Lung (tissue), 12 donors: Measurements from ENCODE around the gene NOP56. TPM values are rescaled to one million over a fixed set of nuclear protein-coding genes. Genes with fewer than 3 reads are reported as not detected.

Source experiments
- ATAC-seq: fragments of 200-7000 bp; cut with Tn5 transposase; one replicate; pipeline ENCODE4 v1.9.1; 2020; ENCODE audit warnings: moderate number of reproducible peaks; ENCODE audit not compliant: insufficient read depth, low FRiP score
- DNase-seq, 3 donors: peaks; one replicate each; pipeline ENCODE4 v3.0.0-alpha.2; 2013 to 2017
- H3K27ac ChIP-seq, 2 donors: one replicate each; pipeline ENCODE4 v1.5.1; 2013; ENCODE audit warnings: mild to moderate bottlenecking in 2 of 2, moderate library complexity in 2 of 2, control low read depth in 1 of 2, inconsistent platforms in 1 of 2, low read depth in 1 of 2, low read length in 1 of 2
- H3K27me3 ChIP-seq, 3 donors: one replicate each; pipeline ENCODE4 v1.5.1; 2013; ENCODE audit warnings: low read length in 2 of 3; ENCODE audit not compliant: control insufficient read depth in 3 of 3, insufficient read depth in 3 of 3
- H3K36me3 ChIP-seq, 4 donors: one replicate each; pipeline ENCODE4 v1.5.1; 2013; ENCODE audit warnings: low read length in 4 of 4, mild to moderate bottlenecking in 1 of 4, moderate library complexity in 1 of 4; ENCODE audit not compliant: control insufficient read depth in 4 of 4, insufficient read depth in 4 of 4
- H3K4me1 ChIP-seq, 5 donors: one replicate each; pipeline ENCODE4 v1.5.1; 2013; ENCODE audit warnings: low read length in 5 of 5, mild to moderate bottlenecking in 2 of 5, moderate library complexity in 1 of 5; ENCODE audit not compliant: control insufficient read depth in 5 of 5, insufficient read depth in 5 of 5
- H3K4me3 ChIP-seq: one replicate; pipeline ENCODE4 v1.5.1; 2013; ENCODE audit warnings: mild to moderate bottlenecking, control low read depth, moderate library complexity
- H3K9ac ChIP-seq, 2 donors: one replicate each; pipeline ENCODE4 v1.5.1; 2013; ENCODE audit warnings: low read length in 2 of 2, control low read depth in 1 of 2; ENCODE audit not compliant: insufficient read depth in 1 of 2
- H3K9me3 ChIP-seq, 4 donors: one replicate each; pipeline ENCODE4 v1.5.1; 2013; ENCODE audit warnings: low read length in 3 of 4, mild to moderate bottlenecking in 1 of 4, moderate library complexity in 1 of 4; ENCODE audit not compliant: control insufficient read depth in 4 of 4, insufficient read depth in 3 of 4
- CTCF ChIP-seq: IDR thresholded peaks from 2 replicates; pipeline ENCODE4 v1.5.1; 2012; ENCODE audit warnings: mild to moderate bottlenecking; ENCODE audit errors: control extremely low read depth, extremely low read depth
- WGBS, 2 donors: extraction: QIAGEN DNeasy Blood & Tissue Kit; methylation state at CpG; one replicate each; pipeline ENCODE4 v1.1.7; 2013; 5-methylcytosine and 5-hydroxymethylcytosine counted together
- polyA plus RNA-seq, 2 donors: library from polyadenylated mRNA; stranded (reverse); fragments of 200-250 nt; gene quantifications; one replicate each; pipeline ENCODE4 v1.2.1, GENCODE V29; 2013
- total RNA-seq, 2 donors: library from RNA; depleted of rRNA in 1 of 2; stranded (reverse); fragments of >200 nt in 1 of 2; gene quantifications; one replicate each; pipeline ENCODE4 v1.2.1, GENCODE V29; 2014 to 2021
- donor health status: control.
- donor health status: control.
- donor health status: Bipolar disorder and iron deficiency.
- donor health status: healthy.
- donor health status: DM: yes; HTN: yes; CAD: no.

NOP56 gene
- total and polyA plus RNA-seq, 4 donors, result 73.3 to 138 (median 112) TPM

DNA sequence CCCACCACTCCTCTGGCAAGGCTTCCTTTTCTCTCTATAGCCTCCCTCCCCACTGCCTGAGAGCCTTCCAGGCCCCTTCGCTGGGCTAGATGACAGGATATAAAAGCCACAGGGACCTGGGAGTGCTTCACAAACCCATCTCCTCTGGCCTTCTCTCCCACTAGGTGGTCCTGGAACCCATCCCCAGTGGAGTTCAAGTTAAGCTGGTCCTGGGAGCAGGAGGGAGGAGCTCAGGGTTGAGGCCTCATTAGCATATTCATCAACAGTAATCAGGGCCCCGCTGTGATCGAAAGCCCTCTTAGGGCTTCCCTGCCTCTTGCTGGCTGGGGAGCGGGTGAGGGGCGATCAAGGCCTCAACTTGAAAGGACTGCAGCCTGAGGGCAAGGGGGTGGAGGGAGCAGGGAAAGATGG is 49.2 kb downstream of the NOP56 start:
- Histone ChIP-seq H3K4me3 (no peak overlapping the region), H3K4me1 (peaks cover 0 to 27% (median 6%) of the 10 kb centered on the region in 5 donors), H3K9me3 (peaks cover 0 to 2% (median 0%) of the 10 kb centered on the region in 4 donors), H3K27ac (no peak overlapping the region), H3K9ac (no peak overlapping the region), H3K36me3 (no peaks in the 10 kb centered on the region), H3K27me3 (peaks cover 0 to 6% (median 0%) of the 10 kb centered on the region in 3 donors)
- DNase-seq (no peak), ATAC-seq (no peak)
- no peak for TF ChIP-seq CTCF
- 83 to 91% methylated on average over 5 of the region's 5 CpGs for WGBS, 2 donors

DNA sequence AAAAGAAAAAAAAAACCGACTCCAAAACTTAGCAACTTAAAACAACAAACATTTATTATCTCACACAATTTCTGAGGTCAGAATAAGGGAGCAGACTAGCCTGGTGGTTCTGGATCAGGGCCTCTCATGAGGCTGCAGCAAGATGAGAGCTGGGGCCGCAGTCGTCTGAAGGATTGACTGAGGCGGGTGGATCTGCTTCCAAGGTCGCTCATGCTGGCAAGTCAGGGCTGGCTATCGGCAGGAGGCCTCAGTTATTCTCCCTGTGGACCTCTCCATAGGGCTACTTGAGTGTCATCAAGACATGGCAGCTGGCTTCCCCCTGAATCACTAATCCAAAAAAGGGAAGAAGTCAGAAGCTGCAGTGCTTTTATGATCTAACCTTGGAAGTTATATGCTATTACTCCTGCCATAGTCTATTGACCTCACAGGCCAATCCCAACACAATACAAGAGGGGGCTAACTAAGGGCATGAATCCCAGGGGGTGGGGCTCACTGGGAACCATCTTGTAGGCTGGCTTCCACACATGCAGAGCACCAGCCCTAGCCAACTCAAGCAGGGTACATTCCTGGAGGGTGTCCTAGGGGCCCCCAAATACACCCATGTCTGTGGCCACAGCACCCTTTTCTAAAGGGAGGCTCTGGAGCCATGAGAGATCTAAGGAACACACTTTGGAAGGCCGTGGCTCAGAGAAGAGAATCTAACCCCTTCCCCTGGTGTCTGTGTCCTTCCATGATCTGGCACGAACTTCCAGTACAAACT is 51.5 kb downstream of the NOP56 start:
- ATAC-seq (no peak), DNase-seq (no peak)
- Histone ChIP-seq H3K27ac (no peak overlapping the region), H3K4me3 (no peak overlapping the region), H3K9ac (no peak overlapping the region), H3K36me3 (no peaks in the 10 kb centered on the region), H3K27me3 (peaks cover 0 to 6% (median 0%) of the 10 kb centered on the region in 3 donors), H3K4me1 (peaks cover 0 to 17% (median 0%) of the 10 kb centered on the region in 5 donors), H3K9me3 (peaks cover 0 to 2% (median 0%) of the 10 kb centered on the region in 4 donors)
- WGBS, 2 donors, result 90 to 95% methylated on average over 8 of the region's 8 CpGs
- TF ChIP-seq CTCF, result no peak

GRCh38 chr20:2705931-2706645 is 53.7 kb downstream of the NOP56 start:
- DNase-seq (no peak), ATAC-seq (no peak)
- Histone ChIP-seq H3K9ac (no peak overlapping the region), H3K36me3 (no peaks in the 10 kb centered on the region), H3K4me1 (peaks cover 0 to 2% (median 0%) of the 10 kb centered on the region in 5 donors), H3K27me3 (no peaks in the 10 kb centered on the region), H3K4me3 (no peak overlapping the region), H3K27ac (no peak overlapping the region), H3K9me3 (no peaks in the 10 kb centered on the region)
- WGBS, 2 donors, result 90 to 95% methylated on average over 14 of the region's 14 CpGs
- TF ChIP-seq CTCF, result no peak
